Common myeloid progenitor, CD34-positive (primary cell): ENCODE data around the gene MNX1.

Experiments
- CTCF ChIA-PET: fragments of 350-600 bp; sonication (Branson Sonifier 250); formaldehyde crosslinking; loops from one replicate; lab custom pipeline; 2021; ENCODE audit warnings: antibody characterized with exemption; lab: Charles Lee
- POLR2A ChIA-PET: fragments of 350-600 bp; sonication (Branson Sonifier 250); formaldehyde crosslinking; loops from one replicate; lab custom pipeline; 2021; ENCODE audit warnings: antibody characterized with exemption; lab: Charles Lee
- DNase-seq, 3 donors: peaks; one replicate each; pipeline versions ENCODE4 v3.0.0 to v3.0.0-alpha.2; 2013
- H3K27ac ChIP-seq, 2 experiments: 1 replicate in 1 of 2; 2 replicates in 1 of 2; pipeline ENCODE4 v1.7.0; 2013; ENCODE audit warnings: inconsistent platforms in 2 of 2, low read length in 2 of 2, mild to moderate bottlenecking in 2 of 2, low read depth in 1 of 2, moderate library complexity in 1 of 2; ENCODE audit not compliant: severe bottlenecking in 2 of 2, insufficient read depth in 1 of 2, poor library complexity in 1 of 2
- H3K27me3 ChIP-seq, 5 experiments: replicated peaks in 2 of 5; 1 replicate in 3 of 5; 2 replicates in 2 of 5; pipeline versions ENCODE4 v1.6.1 to v1.7.0; 2013; ENCODE audit warnings: low read length in 4 of 5, mild to moderate bottlenecking in 2 of 5, moderate library complexity in 2 of 5, inconsistent platforms in 1 of 5; ENCODE audit not compliant: insufficient read depth in 5 of 5, control insufficient read depth in 4 of 5
- H3K36me3 ChIP-seq, 4 experiments: 1 replicate in 2 of 4; 2 replicates in 2 of 4; pipeline versions ENCODE4 v1.6.1 to v1.7.0; 2013; ENCODE audit warnings: low read length in 3 of 4, control low read depth in 1 of 4, mild to moderate bottlenecking in 1 of 4; ENCODE audit not compliant: control insufficient read depth in 4 of 4, insufficient read depth in 4 of 4
- H3K4me1 ChIP-seq, 4 experiments: 1 replicate in 3 of 4; 2 replicates in 1 of 4; pipeline versions ENCODE4 v1.6.1 to v1.7.1; 2013; ENCODE audit warnings: low read length in 3 of 4, mild to moderate bottlenecking in 3 of 4, control low read depth in 1 of 4, inconsistent platforms in 1 of 4, moderate library complexity in 1 of 4; ENCODE audit not compliant: control insufficient read depth in 4 of 4, insufficient read depth in 4 of 4; ENCODE audit errors: control extremely low read depth in 1 of 4
- H3K4me3 ChIP-seq, 7 experiments: 1 replicate in 4 of 7; 2 replicates in 3 of 7; pipeline versions ENCODE4 v1.5.1 to v1.7.0; 2013; ENCODE audit warnings: mild to moderate bottlenecking in 7 of 7, low read length in 6 of 7, moderate library complexity in 6 of 7, inconsistent platforms in 2 of 7, low read depth in 2 of 7, control low read depth in 1 of 7; ENCODE audit not compliant: insufficient read depth in 4 of 7, control insufficient read depth in 1 of 7; ENCODE audit errors: extremely low read depth in 1 of 7
- H3K9me3 ChIP-seq, 5 experiments: 1 replicate in 4 of 5; 2 replicates in 1 of 5; pipeline versions ENCODE4 v1.6.1 to v1.7.1; 2013; ENCODE audit warnings: low read length in 4 of 5, mild to moderate bottlenecking in 2 of 5, inconsistent platforms in 1 of 5, low read depth in 1 of 5, moderate library complexity in 1 of 5; ENCODE audit not compliant: control insufficient read depth in 4 of 5, insufficient read depth in 2 of 5; ENCODE audit errors: control extremely low read depth in 1 of 5
- WGBS: methylation state at CpG from one replicate; pipeline ENCODE4 v1.1.5; 2013; ENCODE audit not compliant: insufficient coverage; 5-methylcytosine and 5-hydroxymethylcytosine counted together

Gene MNX1

GRCh38 chr7:157016024-157016351 lies 5.5 kb upstream of the MNX1 start:
- Histone ChIP-seq H3K27me3 (peaks cover 21 to 100% (median 70%) of the 10 kb centered on the region in 5 experiments), H3K4me3 (no peak overlapping the region), H3K4me1 (peaks cover 0 to 35% (median 12%) of the 10 kb centered on the region in 4 experiments), H3K9me3 (no peaks in the 10 kb centered on the region), H3K27ac (no peak overlapping the region), H3K36me3 (no peaks in the 10 kb centered on the region)
- ChIA-PET CTCF (no interaction called here), POLR2A (no interaction called here)
- 9% methylated on average over 7 of the region's 11 CpGs for WGBS
- DNase-seq = no peak

DNA sequence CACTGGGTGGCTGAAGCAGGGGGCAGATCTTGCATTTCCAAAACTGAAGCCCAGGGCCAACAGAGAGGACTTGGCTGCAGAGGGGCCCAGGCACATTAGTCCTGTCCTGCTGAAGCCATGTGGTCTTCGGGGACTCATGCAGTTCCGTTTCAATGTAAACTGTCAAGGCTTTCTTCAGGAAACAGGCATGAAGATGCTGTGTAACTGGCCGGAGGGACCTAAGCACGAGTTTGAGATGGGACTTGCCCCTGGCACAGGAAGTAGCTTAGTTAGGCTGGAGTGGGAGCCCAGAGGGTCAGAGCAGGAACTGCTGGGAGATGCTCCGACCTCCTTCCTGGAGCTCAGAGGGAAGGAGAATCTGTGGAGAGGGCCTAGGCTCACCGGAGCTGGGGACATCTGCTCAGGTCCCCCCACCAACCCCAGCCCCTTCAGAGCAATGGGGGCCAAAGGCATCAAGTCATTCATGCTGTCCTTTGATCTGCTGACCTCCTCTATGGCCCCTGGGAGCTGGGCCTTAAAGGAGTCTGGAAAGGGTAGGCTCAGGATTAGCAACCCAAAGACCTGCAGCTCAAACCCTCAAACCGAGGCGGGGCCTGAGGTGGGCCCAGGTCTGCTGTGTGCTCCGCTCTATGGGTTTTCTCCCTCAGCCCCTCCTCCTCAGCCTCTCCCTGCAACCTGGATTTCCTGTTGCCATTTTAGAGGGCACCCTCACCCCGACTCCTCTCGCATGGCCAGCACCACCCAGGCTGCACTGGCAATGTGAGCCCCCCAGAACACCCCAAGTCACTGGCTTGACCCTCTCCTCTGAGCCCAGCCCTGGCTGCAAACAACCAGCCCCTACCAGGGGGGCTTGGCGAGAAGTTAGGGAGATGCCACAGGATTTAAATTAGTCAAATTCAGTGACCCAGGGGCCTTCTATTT lies 4.4 kb upstream of the MNX1 start:
- CTCF ChIA-PET = interaction anchor here (1.3 to 3.6 kb wide), 3 partner anchors 10 to 89 kb away, joined by 3 to 11 read pairs (median 5); no protein-coding TSS in a partner anchor
- H3K27me3 ChIP-seq = peaks cover 21 to 99% (median 64%) of the 10 kb centered on the region in 5 experiments
- H3K4me1 ChIP-seq = peaks cover 0 to 39% (median 19%) of the 10 kb centered on the region in 4 experiments

DNA sequence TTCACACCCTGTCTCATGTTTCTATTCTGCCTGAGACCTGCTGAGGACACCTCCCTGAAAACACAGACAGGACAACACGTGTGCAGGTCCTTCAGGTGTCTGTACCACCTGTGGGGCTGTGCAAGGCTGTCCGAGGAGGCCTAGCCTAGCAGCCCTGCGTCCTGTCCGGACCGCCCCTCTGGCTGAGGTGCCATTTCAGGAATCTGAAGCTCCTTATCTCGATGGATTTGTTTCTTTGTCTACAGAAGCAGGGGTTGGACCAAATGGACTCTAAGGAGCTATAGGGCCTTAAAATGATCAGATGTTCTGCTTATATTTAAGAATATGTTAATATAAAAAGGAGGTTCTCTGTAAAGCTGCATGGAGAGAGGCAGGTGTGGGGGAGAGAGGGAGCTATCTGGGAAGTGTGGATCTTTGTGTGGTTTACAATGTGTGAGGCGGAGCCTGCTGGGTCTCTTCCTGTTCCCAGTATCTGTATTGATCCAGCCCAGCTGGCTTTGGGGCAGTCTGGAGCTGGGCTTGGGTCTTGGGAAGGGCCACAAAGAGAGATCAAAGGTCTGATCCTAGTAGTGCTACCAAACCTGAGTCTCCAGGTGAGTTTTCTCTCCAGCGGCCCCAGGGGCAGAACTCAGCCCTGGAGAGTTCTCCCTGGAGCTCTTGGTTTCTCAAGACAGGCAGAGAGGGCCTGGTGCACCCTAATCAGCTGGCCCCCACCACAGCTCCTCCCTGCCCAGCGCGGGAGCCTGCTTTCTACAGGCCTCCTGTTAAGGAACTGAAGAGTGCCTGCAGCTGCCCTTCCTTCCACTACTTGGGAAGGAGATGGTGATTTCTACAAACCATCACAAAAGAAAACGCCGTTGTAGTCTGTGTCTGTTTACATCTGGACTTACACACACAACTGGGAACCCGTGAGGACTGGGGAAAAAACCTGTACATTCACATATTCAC lies 3.4 kb upstream of the MNX1 start:
- Histone ChIP-seq H3K4me3 (no peak overlapping the region), H3K36me3 (no peaks in the 10 kb centered on the region), H3K27ac (no peak overlapping the region), H3K4me1 (peaks cover 0 to 41% (median 19%) of the 10 kb centered on the region in 4 experiments), H3K9me3 (no peaks in the 10 kb centered on the region), H3K27me3 (peaks cover 21 to 97% (median 66%) of the 10 kb centered on the region in 5 experiments)
- no peak for DNase-seq
- ChIA-PET CTCF (interaction anchor here (1.3 to 3.6 kb wide), 3 partner anchors 9 to 88 kb away, joined by 3 to 11 read pairs (median 5); no protein-coding TSS in a partner anchor), POLR2A (no interaction called here)
- WGBS = 21% methylated on average over 10 of the region's 13 CpGs

More for the DNA sequence above, 4.4 kb upstream of the MNX1 start:
- Histone ChIP-seq H3K9me3 (no peaks in the 10 kb centered on the region), H3K4me3 (no peak overlapping the region), H3K36me3 (no peaks in the 10 kb centered on the region), H3K27ac (no peak overlapping the region)
- no peak for DNase-seq
- 21% methylated on average over 10 of the region's 12 CpGs for WGBS
- POLR2A ChIA-PET = no interaction called here

DNA sequence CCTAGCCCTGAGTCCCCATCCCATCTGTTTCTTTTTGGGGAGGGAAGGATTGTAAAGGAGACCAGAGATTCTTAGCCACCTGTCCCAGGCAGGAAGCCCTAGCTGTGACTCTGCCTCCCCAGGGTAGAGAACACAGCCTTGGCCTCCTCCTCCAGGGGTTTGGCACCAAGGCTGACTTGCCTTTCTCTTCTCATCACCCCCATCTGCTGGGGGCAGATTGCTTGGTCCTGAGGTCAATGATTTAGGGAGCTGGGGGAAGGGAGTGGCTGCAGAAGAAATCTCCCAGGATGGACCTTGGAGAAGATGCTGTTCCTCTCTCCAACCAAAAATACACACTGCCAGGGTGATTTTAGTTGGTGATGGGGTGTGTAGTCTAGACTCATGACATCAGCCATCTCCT lies 2.6 kb upstream of the MNX1 start:
- no peak overlapping the region for H3K4me3 ChIP-seq
- ChIA-PET CTCF (interaction anchor here (3.6 kb wide), 1 partner anchor 11 kb away, joined by 11 read pairs; no protein-coding TSS in a partner anchor), POLR2A (no interaction called here)
- H3K36me3 ChIP-seq = no peaks in the 10 kb centered on the region
- no peak for DNase-seq
- H3K27me3 ChIP-seq = peaks cover 21 to 97% (median 70%) of the 10 kb centered on the region in 5 experiments
- H3K4me1 ChIP-seq = peaks cover 0 to 35% (median 15%) of the 10 kb centered on the region in 4 experiments
- H3K9me3 ChIP-seq = no peaks in the 10 kb centered on the region
- H3K27ac ChIP-seq = no peak overlapping the region

GRCh38 chr7:157012113-157012547 lies 1.7 kb upstream of the MNX1 start:
- 8% methylated on average over 4 of the region's 10 CpGs for WGBS
- H3K36me3 ChIP-seq = no peaks in the 10 kb centered on the region
- H3K4me1 ChIP-seq = peaks cover 0 to 33% (median 15%) of the 10 kb centered on the region in 4 experiments
- no peak overlapping the region for H3K27ac ChIP-seq
- H3K9me3 ChIP-seq = no peaks in the 10 kb centered on the region
- ChIA-PET POLR2A (no interaction called here), CTCF (interaction anchor here (3.6 kb wide), 1 partner anchor 10 kb away, joined by 11 read pairs; no protein-coding TSS in a partner anchor)
- no peak for DNase-seq
- H3K4me3 ChIP-seq = no peak overlapping the region
- H3K27me3 ChIP-seq = peaks cover 21 to 97% (median 73%) of the 10 kb centered on the region in 5 experiments

DNA sequence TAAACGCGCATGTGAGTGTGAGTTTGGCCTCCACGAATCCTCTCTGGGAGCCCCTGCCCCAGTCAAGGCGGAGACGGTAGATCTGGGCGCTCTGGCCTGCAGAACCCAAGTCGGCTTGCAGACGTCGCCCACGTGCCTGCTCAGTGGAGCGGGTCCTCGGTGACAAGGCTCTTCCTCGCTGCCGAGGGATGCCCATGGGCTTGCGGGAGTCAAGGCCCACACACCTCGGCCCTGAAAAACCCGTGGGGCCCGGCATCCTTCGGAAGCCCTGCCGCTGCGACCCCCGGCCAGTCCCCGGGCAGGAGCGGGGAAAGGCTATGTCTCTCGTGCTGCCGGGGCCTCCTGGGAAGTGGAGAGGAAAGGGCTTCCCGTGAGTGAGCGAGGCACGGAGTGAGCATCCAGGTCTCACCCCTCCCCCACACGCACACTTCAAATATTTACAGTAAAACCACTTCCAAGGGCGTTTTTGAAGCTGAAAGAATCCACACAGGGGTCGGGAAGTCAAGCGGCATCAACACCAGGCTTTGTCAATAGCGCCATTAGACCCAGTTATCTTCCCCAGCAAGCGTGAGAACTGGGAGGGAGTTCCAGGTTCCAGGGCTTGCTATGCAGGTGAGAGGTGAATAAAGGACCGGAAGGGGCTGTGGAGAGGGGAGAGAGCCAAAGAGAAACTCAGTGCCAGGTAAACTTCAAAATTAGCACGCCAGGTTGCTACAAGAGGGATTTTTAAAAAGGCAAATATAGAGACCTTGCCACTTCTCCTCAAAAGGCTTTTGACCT lies 1.1 kb upstream of the MNX1 start:
- peaks cover 21 to 97% (median 71%) of the 10 kb centered on the region in 5 experiments for H3K27me3 ChIP-seq
- peak overlapping the region in 2 of 7 experiments; percentile 61 to 74 for H3K4me3 ChIP-seq
- H3K4me1 ChIP-seq = peaks cover 0 to 30% (median 15%) of the 10 kb centered on the region in 4 experiments
- H3K27ac ChIP-seq = no peak overlapping the region
- ChIA-PET POLR2A (no interaction called here), CTCF (interaction anchor here (3.6 kb wide), 1 partner anchor 10 kb away, joined by 11 read pairs; no protein-coding TSS in a partner anchor)
- WGBS = 2% methylated on average over 32 of the region's 37 CpGs
- H3K9me3 ChIP-seq = no peaks in the 10 kb centered on the region
- DNase-seq = no peak
- H3K36me3 ChIP-seq = no peaks in the 10 kb centered on the region
